PC-3 (cell line): ENCODE results near the gene ATP13A3.

Experiments
- CTCF ChIP-seq: fragments of 300-600 bp; sonication (generic); conservative IDR thresholded peaks from 2 replicates; pipeline ENCODE4 v1.5.1; 2017; ENCODE audit warnings: antibody characterized with exemption, low read depth, mild to moderate bottlenecking, low read length
- EZH2 ChIP-seq: fragments of 300-600 bp; sonication (generic); IDR thresholded peaks from one replicate; pipeline ENCODE4 v1.6.1; 2017; ENCODE audit warnings: antibody characterized with exemption, mild to moderate bottlenecking, low read length; ENCODE audit not compliant: unreplicated experiment
- EZH2phosphoT487 ChIP-seq: fragments of 300-600 bp; sonication (generic); IDR thresholded peaks from 2 replicates; pipeline ENCODE4 v1.6.1; 2018; ENCODE audit warnings: mild to moderate bottlenecking, antibody characterized with exemption, low read length, borderline replicate concordance

GRCh38 chr3:194489736-194490612 is 3.2 kb upstream of the ATP13A3 start:
- TF ChIP-seq CTCF: no peak
- no peak for TF ChIP-seq EZH2phosphoT487
- no peak for TF ChIP-seq EZH2
